Measurements from ENCODE around the gene ARMC3. TPM values are rescaled to one million over a fixed set of nuclear protein-coding genes. Genes with fewer than 3 reads are reported as not detected.

ARMC3 gene
- total and polyA plus RNA-seq, 9 of the 15 experiments (the other 6 are each of a cell fraction or from before 2014, with no cell fraction given): 0.33 to 1.1 (median 0.62) TPM

DNA sequence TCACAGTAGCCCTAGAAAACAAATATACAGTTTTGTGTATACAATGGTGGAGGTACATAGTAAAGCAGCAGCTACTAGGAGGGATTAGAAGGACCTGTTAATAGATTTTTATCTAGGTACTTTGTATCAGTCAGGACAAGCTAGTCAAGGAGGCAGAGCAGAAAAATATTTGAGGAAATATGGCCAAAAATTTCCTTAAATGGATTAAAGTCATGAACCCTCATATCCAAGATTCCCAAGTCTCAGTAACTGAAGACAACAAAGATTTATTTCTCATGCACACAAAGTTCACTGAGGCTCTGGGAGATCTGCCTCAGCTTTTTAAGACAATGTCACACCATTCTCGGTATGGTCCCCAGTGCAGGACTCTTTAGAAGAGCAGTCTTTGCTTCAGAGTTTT lies 28.1 kb upstream of the ARMC3 start:
- H2AFZ ChIP-seq (ENCODE audit: low read depth, low read length): no peak overlapping the region
- no peaks in the 10 kb centered on the region for H3K9me3 ChIP-seq (replicated peaks; ENCODE audit: control insufficient read depth, insufficient read depth, low read depth, low read length)
- no peaks in the 10 kb centered on the region for H3K27me3 ChIP-seq (ENCODE audit: control insufficient read depth in 2 of 2, insufficient read depth in 2 of 2, low read length in 2 of 2)
- no peaks in the 10 kb centered on the region for H3K79me2 ChIP-seq (ENCODE audit: control insufficient read depth, insufficient read depth, low read length)
- H3K36me3 ChIP-seq (ENCODE audit: control insufficient read depth, insufficient read depth, low read length): no peaks in the 10 kb centered on the region
- peaks cover 4 to 6% of the 10 kb centered on the region in 2 experiments; a peak in 4 of 5 replicates for H3K4me1 ChIP-seq (replicated peaks in 1 of 2; ENCODE audit: control insufficient read depth in 2 of 2, insufficient read depth in 2 of 2, low read length in 2 of 2)
- intact Hi-C loops (cut with micrococcal nuclease) (loop anchor here (10.0 kb wide), 1 partner anchor 85 kb away; no protein-coding TSS in a partner anchor), in situ Hi-C loops (cut with MboI) (no loop called here)
- 7% methylated on average over 1 of the region's 1 CpG for WGBS (ENCODE audit: insufficient coverage, low coverage, missing lambda C conversion rate)
- no peak overlapping the region for H3K4me3 ChIP-seq
- H3K9ac ChIP-seq (ENCODE audit: insufficient read depth in 1 of 2, low read depth in 2 of 2, low read length in 2 of 2): no peak overlapping the region
- H3K9me1 ChIP-seq (ENCODE audit: control insufficient read depth, insufficient read depth, low read length): no peaks in the 10 kb centered on the region
- no peak overlapping the region for H3K27ac ChIP-seq (ENCODE audit: extremely low read depth, low read depth, low read length)
- FAIRE-seq (no peak), DNase-seq (ENCODE audit: extremely low read depth in 1 of 4, low spot score in 3 of 4) (no peak), ATAC-seq (no peak)
- ChIA-PET POLR2A (interaction anchor here (0.6 kb wide), 1 partner anchor 32 kb away, joined by 3 read pairs; no protein-coding TSS in a partner anchor), CTCF (ENCODE audit: low intra/inter-chr PET ratio) (no interaction called here)
- H4K20me1 ChIP-seq (replicated peaks; ENCODE audit: control insufficient read depth, insufficient read depth, low read length): no peaks in the 10 kb centered on the region
- H3K4me2 ChIP-seq (ENCODE audit: insufficient read depth, low read length): no peak overlapping the region
- no TSS peak for BruUV-seq (replicated peaks)
- TF ChIP-seq, protein P1, sequence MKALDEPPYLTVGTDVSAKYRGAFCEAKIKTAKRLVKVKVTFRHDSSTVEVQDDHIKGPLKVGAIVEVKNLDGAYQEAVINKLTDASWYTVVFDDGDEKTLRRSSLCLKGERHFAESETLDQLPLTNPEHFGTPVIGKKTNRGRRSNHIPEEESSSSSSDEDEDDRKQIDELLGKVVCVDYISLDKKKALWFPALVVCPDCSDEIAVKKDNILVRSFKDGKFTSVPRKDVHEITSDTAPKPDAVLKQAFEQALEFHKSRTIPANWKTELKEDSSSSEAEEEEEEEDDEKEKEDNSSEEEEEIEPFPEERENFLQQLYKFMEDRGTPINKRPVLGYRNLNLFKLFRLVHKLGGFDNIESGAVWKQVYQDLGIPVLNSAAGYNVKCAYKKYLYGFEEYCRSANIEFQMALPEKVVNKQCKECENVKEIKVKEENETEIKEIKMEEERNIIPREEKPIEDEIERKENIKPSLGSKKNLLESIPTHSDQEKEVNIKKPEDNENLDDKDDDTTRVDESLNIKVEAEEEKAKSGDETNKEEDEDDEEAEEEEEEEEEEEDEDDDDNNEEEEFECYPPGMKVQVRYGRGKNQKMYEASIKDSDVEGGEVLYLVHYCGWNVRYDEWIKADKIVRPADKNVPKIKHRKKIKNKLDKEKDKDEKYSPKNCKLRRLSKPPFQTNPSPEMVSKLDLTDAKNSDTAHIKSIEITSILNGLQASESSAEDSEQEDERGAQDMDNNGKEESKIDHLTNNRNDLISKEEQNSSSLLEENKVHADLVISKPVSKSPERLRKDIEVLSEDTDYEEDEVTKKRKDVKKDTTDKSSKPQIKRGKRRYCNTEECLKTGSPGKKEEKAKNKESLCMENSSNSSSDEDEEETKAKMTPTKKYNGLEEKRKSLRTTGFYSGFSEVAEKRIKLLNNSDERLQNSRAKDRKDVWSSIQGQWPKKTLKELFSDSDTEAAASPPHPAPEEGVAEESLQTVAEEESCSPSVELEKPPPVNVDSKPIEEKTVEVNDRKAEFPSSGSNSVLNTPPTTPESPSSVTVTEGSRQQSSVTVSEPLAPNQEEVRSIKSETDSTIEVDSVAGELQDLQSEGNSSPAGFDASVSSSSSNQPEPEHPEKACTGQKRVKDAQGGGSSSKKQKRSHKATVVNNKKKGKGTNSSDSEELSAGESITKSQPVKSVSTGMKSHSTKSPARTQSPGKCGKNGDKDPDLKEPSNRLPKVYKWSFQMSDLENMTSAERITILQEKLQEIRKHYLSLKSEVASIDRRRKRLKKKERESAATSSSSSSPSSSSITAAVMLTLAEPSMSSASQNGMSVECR (CRISPR knock-in tag; IDR thresholded peaks at IDR 0.05): no peak
- TF ChIP-seq HMG20A (CRISPR knock-in tag; conservative IDR thresholded peaks at IDR 0.05): no peak
- TF ChIP-seq CHD1 (IDR thresholded peaks at IDR 0.05; ENCODE audit: low read length): no peak
- TF ChIP-seq, protein P2, sequence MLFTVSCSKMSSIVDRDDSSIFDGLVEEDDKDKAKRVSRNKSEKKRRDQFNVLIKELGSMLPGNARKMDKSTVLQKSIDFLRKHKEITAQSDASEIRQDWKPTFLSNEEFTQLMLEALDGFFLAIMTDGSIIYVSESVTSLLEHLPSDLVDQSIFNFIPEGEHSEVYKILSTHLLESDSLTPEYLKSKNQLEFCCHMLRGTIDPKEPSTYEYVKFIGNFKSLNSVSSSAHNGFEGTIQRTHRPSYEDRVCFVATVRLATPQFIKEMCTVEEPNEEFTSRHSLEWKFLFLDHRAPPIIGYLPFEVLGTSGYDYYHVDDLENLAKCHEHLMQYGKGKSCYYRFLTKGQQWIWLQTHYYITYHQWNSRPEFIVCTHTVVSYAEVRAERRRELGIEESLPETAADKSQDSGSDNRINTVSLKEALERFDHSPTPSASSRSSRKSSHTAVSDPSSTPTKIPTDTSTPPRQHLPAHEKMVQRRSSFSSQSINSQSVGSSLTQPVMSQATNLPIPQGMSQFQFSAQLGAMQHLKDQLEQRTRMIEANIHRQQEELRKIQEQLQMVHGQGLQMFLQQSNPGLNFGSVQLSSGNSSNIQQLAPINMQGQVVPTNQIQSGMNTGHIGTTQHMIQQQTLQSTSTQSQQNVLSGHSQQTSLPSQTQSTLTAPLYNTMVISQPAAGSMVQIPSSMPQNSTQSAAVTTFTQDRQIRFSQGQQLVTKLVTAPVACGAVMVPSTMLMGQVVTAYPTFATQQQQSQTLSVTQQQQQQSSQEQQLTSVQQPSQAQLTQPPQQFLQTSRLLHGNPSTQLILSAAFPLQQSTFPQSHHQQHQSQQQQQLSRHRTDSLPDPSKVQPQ (CRISPR knock-in tag; IDR thresholded peaks at IDR 0.05; ENCODE audit: borderline replicate concordance): no peak
- TF ChIP-seq SPI1 (IDR thresholded peaks at IDR 0.05; ENCODE audit: borderline replicate concordance, low read depth, low read length): no peak
- TF ChIP-seq CSDE1 (IDR thresholded peaks at IDR 0.05): no peak
- TF ChIP-seq, protein P3, sequence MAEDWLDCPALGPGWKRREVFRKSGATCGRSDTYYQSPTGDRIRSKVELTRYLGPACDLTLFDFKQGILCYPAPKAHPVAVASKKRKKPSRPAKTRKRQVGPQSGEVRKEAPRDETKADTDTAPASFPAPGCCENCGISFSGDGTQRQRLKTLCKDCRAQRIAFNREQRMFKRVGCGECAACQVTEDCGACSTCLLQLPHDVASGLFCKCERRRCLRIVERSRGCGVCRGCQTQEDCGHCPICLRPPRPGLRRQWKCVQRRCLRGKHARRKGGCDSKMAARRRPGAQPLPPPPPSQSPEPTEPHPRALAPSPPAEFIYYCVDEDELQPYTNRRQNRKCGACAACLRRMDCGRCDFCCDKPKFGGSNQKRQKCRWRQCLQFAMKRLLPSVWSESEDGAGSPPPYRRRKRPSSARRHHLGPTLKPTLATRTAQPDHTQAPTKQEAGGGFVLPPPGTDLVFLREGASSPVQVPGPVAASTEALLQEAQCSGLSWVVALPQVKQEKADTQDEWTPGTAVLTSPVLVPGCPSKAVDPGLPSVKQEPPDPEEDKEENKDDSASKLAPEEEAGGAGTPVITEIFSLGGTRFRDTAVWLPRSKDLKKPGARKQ (CRISPR knock-in tag; IDR thresholded peaks at IDR 0.05): no peak
- TF ChIP-seq, protein P4, sequence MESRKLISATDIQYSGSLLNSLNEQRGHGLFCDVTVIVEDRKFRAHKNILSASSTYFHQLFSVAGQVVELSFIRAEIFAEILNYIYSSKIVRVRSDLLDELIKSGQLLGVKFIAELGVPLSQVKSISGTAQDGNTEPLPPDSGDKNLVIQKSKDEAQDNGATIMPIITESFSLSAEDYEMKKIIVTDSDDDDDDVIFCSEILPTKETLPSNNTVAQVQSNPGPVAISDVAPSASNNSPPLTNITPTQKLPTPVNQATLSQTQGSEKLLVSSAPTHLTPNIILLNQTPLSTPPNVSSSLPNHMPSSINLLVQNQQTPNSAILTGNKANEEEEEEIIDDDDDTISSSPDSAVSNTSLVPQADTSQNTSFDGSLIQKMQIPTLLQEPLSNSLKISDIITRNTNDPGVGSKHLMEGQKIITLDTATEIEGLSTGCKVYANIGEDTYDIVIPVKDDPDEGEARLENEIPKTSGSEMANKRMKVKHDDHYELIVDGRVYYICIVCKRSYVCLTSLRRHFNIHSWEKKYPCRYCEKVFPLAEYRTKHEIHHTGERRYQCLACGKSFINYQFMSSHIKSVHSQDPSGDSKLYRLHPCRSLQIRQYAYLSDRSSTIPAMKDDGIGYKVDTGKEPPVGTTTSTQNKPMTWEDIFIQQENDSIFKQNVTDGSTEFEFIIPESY (CRISPR knock-in tag; IDR thresholded peaks at IDR 0.05): no peak
- TF ChIP-seq RB1 (IDR thresholded peaks at IDR 0.05; ENCODE audit: low read depth): no peak
- TF ChIP-seq ZFPM2 (CRISPR knock-in tag; IDR thresholded peaks at IDR 0.05): no peak
- TF ChIP-seq ZNF57 (CRISPR knock-in tag; IDR thresholded peaks at IDR 0.05): no peak
- TF ChIP-seq TCF7L2 (IDR thresholded peaks at IDR 0.05; ENCODE audit: low read depth, low read length): no peak

Measured in K562 (cell line).